ENCODE measurements around the gene CORO6.

The CORO6 gene

DNA sequence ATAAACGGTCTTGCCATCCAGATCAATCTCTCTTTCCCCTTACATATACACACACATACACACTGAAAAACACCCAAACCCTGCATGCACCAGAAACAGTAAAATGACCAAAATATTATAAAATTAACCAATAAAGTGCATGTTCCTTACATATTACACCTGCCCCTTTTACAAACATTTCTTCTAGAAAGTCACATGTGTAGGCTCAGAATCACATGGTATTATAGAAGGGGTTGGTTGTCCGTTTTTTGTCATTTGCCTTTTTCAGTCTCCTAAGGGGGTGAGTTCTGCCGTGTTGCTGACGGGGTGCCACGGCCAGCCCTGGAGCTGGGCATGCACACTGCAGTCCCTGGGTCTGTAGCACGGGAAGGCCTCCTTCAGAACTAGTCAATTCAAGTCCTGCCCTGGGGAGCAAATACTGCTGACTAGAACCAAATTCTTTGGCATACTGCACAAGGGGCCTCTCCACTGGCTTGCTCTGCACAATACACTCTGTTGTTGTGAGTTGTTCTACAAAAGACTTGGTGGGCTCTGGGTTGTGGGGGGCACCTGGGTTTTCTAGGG is 8.0 kb upstream of the CORO6 start:
- no peak for DNase-seq (ENCODE audit: low spot score)

DNA sequence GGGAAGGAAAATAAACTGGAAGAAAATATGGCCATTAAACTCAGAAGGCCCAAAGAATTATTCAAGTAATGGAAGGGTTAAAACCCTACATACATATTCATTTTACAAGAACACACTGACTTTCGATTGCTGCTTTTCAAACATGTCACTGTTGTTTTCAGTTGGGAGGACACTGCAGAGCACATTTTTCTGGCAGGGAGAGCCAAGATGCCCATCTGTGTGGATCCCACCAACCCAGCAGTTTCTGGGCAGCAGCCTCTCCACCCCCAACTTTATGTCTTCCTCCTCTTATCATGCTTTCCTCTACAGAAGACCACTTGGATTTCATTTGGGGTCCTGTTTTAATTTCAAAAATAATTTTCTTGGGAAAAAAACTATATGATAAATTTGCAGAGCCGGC is 7.1 kb upstream of the CORO6 start:
- DNase-seq (ENCODE audit: low spot score) = no peak

DNA sequence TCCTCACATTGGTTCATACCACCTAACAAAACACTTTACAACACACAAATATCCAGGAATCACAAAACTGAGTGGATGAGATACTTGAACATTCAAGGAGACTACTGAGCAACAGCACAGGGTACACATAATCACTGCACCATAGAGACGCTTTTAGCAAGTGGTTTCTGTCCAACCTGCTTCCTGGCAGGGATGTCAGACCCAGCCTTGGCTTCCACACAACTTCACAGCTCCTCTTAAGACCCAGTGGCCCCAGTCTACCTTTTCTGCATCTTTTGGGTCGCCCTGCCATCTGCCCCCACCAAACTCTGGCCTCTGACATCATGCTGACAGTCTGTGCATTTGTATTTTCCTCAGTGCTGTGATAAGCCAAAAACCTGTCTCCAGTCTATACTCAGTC is 5.9 kb upstream of the CORO6 start:
- DNase-seq (ENCODE audit: low spot score) = no peak

DNA sequence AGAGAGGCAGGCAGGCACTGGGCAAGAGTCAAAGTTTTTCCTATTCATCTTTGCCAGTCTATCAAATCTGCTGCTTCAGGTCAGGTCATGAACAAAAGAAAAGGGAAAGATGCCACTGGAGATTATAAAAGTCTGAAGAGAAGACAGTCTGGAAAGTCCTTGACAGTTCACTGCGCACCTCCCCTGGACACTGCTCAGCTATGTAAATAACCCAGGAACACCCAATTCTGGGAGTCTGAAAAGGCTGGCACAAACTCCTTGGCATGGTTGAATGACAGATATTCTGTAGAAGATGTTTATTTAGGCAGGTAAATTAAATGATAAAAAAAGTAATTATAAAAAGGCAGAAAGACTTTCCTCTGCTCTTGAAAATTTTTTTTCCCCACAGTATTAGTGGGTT is 5.2 kb upstream of the CORO6 start:
- DNase-seq (ENCODE audit: low spot score) = no peak

DNA sequence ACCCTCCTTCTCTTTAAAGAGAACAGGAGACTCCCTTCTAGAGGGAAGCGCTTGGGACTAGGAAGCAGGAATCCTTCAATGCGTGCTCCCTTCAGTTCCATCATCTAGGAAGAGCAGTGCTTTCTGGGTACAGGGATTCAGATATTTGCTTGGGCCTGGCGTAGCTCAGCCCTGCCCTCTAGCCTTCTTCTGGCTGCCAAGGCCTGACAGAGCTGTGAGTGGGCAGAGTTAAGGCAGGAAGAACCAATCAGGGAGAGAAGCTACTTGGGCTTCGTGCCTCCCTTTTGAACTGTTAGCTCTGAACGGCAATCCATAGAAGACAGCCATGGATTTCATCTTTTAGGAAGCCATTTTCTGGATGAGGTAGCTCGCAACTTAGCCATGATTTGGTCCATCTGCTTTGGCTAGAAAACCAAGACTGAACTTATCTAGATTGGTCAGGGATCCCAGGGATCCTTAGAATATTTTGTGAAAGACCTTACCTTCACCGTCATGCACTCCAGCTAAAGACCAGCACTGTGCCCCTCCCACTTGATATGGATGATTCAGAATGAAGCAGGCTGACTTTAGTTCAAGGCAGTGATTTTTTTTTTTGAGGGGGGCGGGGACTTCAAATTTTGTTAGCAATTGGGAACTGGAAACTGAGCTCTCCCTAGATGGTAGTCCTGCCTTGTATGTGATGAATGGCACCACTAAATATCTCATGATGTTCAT is 2.5 kb upstream of the CORO6 start:
- DNase-seq (ENCODE audit: low spot score) = peak; percentile 47

DNA sequence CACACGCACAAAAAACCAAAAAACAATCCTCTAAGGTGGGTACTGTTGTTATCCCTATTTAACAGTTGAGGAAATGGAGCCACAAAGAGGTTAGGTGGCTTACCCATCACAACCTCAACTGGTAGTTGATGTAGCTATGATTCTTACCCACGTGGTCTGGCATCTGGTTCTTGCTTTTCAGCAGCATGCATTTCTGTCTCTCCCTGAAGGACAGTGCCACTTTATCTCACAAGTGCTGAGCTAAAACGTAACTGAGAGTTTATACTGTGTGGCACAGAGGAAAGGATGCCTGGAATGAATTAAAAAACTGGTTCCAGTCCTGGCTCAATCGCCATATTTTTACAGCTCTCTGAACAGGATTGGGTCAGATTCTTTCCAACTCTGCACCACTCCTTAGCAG is 1.9 kb upstream of the CORO6 start:
- no peak for DNase-seq (ENCODE audit: low spot score)

DNA sequence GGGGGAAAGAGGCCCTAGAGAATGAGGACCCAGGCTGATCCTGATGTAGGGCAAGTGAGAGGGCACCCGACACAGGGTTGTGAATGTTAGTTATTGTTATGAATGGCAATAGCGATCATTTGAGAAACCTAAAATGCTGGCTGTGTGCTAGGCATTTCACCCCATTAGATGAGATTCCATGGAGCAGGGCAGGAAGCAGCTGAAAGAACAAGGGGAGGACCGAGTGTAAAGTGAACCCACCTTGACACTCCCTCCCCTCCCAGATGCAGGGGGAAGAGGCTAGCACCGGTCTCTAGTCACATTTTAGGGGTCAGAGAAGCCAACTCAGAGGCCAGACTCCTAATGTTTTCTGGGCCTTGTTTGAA is 553 bp upstream of the CORO6 start:
- no peak for DNase-seq (ENCODE audit: low spot score)

DNA sequence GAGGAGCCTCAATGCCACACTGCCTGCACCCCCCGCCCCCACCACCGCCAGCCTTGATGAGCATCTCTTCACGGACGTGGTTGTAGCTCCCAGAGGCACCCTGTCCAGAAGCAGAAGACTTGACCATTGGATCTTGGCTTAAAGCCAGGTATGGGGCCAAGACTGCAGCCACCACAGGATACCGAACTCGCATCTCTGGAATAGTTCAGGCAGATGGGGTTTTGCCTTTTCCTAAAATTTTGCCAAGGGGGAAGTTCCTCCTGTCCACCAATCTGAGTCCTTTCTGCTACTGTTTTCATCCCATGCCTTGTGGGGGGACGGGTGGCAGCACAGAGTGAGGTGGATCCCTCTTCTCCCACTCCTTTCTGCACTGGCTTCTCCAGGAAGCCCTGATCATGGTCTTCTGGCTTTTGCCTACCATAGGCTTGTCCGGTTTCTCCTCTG is 939 bp downstream of the CORO6 start:
- no peak for DNase-seq (ENCODE audit: low spot score)

DNA sequence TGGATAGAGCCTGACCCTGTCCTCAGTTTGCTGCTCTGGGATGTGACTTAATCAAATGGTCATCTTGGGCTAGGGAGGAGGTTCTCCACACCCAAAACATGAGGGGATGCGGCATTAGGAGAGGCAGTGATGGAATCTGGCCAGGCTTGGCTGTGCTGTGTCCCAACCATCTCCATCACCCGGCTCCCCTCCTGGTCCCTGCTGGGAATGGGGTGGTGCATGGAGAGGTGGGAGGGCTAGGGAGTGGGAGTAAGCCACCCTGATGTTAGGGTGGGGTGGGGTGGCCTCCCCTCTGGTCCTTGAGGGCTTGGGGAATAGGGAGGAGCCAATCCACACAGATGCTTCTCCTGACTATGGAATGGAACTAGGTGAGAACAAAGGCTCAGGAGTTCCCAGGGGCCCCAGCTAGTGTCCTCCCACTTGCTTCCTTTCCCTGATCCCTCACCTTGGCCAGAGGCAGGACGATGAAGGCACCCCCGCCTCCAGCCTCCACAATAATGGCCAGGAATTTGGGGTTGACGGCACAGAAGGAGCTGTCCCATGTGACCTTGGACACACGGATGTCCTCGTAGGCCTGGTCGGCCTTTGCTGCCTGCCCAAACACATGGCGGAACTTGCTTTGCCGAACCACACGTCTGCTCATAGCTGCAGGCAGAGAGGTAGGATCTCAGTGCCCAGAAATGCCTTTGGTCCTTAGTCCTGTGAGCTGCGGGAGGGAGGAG is 1.8 kb downstream of the CORO6 start:
- DNase-seq (ENCODE audit: low spot score) = no peak

DNA sequence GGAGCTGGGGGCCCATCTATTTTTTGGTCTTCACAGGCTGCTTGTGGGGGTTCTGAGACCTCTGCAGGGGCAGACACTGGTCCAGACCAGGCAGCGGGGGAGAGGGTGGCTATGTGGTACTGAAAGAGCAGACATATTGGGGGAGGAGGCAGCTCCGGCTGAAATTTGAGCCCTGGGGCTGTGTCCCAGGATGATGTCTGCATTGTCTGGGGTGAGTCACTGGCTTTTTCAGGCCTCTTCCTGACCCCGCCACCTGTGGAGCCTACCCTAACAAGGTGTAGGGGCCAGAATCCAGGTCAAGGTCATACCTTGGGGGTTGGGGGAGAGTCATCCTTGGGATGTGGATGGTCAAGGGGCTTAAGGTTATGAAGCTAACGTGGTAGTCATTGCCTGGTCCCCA is 2.4 kb downstream of the CORO6 start:
- DNase-seq (ENCODE audit: low spot score) = no peak

DNA sequence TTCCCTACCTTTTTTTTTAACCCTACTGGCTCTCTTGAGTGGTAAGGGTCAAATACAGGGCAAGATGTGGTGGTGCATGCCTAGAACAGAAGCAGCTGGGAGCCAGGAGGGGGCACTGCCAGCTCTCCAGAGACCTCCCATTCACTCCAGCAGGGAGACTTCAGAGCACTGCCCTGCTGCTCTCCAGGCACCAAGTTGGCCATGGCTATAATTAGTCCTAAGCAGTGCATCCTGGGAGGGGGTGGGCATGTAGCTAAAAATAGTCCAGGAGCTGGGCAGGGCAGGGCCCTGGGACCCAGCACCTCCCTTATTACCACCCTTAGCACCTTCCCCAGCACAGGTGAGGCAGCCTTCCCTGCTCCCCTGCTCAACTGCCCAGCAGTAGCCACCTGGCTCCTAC is 3.5 kb downstream of the CORO6 start:
- peak; percentile 11 for DNase-seq (ENCODE audit: low spot score)

DNA sequence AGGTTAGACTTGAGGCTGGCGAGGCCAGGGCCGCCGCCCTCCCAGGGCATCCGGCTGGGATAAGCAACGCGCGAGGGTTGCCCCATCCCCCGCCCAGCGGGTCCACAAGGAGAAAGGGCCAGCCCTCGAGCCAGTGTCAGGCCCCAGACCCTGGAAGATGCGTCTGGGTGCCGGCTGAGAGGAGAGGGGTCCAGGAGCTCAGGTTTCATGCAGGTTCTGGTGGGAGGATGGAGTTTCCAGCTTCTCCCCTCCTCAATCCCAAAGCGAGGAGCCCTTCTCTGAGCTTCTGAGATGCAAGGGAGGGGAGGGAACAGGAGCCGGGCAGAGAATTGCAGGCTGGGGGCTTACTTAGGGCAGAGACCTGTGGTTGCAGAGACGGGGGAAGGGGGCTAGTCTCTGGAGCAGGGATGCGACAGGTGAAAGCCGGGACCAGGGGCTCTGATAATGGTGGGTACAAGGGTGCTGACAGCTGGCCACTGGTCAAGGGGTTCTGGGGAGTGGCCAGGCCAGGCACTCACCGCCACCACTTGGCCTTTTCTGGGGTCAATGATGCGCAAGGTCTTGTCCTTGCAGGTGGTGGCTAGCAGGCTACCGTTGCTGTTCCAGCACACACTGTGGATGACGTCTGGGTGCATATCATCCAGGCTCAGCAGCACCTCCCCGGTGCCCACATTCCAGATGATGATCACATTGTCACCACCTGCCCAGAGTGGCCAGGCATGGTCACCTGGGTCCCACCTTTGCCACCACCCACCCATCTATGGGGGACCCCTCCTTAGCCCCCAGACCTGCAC is 4.2 kb downstream of the CORO6 start:
- DNase-seq (ENCODE audit: low spot score) = no peak

DNA sequence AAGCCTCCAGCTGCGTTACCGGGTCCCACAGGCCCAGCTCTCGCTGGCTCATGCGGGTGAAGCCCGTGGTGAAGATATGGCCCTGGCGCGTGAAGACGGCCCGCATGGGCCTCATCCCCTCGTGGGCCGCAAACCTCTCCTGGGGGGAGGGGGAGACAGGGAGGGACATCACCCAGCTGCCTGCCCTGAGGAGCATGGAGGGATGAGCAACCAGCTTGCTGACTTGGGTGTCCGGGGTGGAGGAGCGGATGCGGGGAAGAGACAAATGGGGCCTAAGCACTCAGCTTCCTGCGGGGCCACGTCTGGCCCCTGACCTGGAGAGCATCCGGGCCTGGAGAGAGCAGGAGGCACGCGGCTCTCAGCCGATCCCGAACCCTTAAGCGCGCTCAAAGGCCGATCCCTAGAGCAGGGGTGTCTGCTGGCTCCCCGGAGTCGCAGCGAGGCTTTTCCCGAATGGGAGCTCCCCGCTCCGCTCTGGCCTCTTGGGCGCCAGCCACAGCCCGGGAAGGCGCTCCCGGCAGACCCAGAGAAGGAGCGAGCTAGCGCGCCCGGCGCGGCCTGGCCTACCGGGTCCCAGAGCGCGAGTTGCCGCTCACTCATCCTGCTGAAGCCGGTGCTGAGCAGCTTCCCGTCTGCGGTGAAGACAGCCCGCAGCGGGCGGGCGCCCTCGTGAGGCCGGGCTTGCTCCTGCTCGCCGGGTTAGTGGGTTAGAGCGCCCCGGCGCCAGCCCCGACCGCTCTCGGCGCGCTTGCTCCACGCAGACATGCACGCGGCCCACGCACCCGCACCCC is 5.0 kb downstream of the CORO6 start:
- no peak for DNase-seq (ENCODE audit: low spot score)

DNA sequence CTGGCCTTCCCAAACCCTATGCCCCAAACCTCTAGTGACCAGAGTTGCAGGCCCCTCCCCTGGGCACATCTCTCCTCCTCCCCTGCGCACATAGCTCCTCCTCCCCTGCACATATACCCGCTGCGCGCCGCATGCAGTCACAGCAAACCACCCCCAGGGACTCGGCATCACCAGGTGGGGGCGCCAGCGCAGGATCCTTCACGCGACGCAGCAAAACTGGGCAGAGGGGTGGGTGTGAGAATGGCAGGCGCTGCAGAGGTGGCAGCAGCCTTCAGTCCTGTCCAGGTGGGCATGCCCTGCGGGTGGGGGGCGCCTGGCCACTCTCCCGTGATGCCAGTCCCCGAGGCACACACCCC is 5.6 kb downstream of the CORO6 start:
- no peak for DNase-seq (ENCODE audit: low spot score)

DNA sequence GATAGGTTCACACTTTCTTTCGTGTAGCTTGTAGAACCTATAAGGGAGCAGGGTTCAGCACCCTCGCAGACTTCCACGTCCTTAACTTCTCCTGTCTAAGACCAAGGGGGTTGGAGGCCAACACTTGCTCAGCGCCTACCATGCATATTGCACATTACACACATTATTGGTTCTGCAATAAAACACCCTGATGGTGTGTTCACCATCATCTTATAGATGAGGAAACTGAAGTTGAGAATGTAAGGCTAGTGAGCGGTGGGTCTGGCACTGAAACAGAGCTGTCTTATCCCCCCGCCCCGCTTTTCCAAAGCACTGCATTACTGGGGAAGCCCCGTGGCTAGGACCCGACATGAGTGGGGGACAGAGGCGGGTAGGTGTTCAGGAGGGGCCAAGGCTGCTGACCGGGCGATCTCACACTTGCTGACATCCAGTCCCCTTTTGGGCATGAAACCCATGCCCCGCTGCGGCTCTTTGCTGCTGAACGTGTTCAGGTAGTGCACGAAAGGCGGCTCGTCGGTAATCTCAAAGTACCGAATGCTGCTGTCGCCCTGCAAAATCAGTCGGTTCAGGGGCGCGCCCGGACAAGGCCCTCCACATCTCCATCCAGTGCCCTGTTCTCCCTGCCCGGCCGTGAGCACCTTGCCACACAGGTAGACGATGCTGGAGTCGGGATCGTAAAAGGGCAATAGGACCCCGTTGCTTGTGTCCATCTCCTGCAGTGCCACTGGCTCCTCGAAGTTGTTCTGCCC is 6.2 kb downstream of the CORO6 start:
- DNase-seq (ENCODE audit: low spot score) = no peak

DNA sequence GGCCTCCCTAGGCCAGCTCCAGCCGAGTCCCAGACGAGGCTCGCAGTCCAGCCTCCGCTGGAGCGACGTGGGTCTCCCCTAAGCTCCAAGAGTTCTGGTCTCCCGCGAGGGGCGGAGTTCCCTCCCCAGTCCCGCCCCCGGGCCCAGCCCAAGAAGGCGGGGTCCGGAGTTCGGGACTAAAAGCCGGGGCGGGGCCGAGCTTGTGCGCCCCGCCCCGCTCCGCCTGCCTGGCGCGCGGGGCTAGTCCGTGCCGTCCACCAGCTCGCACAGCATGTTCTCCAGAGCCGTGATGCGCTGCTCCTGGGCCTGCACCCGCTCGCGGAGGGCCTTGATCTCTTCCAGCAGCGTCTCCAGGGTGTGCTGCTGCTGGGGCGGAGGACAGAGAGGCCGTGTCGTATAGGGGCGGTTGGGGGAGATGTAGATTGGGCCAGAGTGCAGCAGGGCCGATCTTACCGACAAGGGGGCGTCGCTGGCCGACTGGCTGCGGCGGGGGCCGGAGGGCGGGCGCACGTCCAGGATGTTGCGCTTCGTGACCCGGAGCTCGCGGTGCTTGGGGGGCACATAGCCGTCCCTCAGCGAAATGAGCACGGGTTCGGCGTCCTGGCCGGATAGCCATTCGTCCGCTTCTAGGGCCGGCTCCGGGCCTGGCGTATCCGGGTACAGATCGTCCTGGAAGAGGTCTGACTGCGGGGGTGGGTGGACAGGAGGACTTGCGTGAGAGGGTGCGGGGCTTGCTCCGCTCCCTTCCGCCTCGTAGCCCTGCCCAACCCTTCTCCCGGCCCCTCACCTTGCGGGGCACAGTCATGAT is 7.0 kb downstream of the CORO6 start:
- no peak for DNase-seq (ENCODE audit: low spot score)

DNA sequence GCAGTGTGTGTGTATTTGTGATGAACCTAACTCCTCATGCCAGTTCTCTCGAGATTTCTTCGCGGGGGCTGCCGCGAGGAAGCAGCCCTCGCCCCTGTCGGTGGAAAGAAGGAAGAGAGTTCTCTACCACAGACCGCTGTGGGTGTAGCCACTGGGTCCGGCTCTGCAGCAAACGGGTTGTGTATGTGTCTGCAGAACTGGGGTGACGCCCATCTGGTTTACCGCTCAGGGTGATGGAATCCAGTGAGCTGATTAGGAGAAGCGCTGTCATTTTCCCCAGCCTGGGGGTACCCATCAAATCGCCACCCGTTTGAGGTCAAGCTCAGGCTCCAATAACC is 7.7 kb downstream of the CORO6 start:
- DNase-seq (ENCODE audit: low spot score) = no peak

DNA sequence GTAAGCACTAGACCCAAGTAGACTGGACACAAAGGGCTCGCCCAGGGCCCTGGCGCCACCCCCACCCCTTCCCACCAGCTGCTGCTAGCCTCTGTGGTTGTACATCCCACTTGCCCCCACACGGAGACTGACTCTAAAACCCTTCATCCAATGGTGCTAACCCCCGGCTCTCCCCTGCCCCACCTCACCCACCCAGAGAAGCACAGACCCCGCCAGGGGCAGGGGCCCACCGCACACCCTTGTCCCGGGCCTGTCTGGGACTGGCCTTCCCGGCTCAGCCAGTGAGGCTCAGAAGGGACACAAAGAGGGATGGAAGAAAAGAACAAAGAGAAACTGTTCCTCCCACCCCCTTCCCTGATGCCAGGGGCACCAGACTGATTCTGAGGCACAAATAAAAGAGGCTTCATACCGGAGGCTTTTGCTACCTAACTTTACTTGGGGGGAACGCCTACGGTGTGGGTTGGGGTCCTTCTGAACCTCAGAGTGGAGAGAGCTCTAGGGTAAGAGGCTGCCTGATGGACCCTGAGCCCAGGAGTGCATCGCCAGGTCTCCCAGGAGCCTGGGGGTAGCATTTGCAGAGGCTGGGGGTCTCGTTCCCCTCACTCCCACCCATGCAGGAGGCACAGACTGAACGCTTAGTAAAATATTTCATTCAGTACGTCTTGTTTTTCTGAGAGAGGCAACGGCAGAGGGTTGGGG is 8.2 kb downstream of the CORO6 start:
- no peak for DNase-seq (ENCODE audit: low spot score)

DNA sequence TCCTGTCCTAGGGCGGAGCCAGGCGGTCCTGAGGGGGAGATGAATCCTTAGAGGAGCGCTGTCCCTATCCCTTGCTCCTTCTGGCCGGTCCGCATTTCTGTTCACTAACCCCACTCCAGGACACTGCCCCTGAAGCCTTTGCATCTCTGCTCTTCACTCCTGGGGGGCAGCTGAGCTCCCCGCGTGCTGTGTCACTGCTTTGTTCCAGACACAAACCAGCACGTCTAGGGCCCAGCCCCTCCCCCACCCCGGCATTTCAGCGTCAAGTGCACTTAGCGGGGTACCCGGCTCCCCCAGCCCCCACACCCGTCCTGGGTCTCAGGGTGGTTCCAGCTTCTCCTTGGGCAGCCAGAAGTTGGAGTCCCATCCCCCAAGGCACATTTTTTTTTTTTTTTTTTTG is 8.9 kb downstream of the CORO6 start:
- DNase-seq (ENCODE audit: low spot score) = no peak

DNA sequence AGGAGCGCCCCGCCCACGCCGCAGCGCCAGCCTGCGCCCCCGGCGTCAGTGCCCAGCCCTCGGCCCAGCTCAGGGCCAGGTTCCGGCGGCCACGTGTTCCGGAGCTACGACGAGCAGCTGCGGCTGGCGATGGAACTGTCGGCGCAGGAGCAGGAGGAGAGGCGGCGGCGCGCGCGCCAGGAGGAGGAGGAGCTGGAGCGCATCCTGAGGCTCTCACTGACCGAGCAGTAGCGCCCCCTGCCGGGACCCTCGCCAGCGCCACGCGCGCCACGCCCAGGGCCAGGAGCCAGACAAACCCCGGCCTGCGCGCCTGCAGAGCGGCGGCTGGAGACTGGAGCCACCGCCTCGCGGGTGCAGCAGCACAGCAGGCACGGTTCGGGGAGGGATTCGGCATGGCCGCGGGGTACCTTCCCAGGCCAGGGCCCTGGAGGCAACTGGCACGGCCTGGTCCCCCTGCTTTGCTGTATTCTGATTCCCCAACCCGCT is 9.3 kb downstream of the CORO6 start:
- DNase-seq (ENCODE audit: low spot score) = no peak
